ENCODE measurements around the gene LACTB. TPM values are rescaled to one million over a fixed set of nuclear protein-coding genes. Genes with fewer than 3 reads are reported as not detected.

The LACTB gene
- total RNA-seq, 1 donor from 2014 or later = 10.2 TPM

- Mint-ChIP-seq H3K4me1 (ENCODE audit: low read depth) (peaks cover 2% of the 10 kb centered on the region), H3K27ac (no peak overlapping the region), H3K4me3 (ENCODE audit: low read depth) (no peak overlapping the region), H3K36me3 (ENCODE audit: insufficient read depth) (no peaks in the 10 kb centered on the region), H3K9me3 (ENCODE audit: low read depth) (no peaks in the 10 kb centered on the region), H3K27me3 (no peaks in the 10 kb centered on the region)
- TF ChIP-seq CTCF (IDR thresholded peaks at IDR 0.05; ENCODE audit: unreplicated experiment) = no peak
- no peak for DNase-seq (ENCODE audit: low spot score, unreplicated experiment)
Observed at GRCh38 chr15:63181648-63182047, 60.0 kb downstream of the LACTB start.

GRCh38 chr15:63185206-63185605 lies 63.5 kb downstream of the LACTB start:
- Mint-ChIP-seq H3K27ac (no peak overlapping the region), H3K4me1 (ENCODE audit: low read depth) (peaks cover 4% of the 10 kb centered on the region), H3K27me3 (peaks cover 11% of the 10 kb centered on the region), H3K36me3 (ENCODE audit: insufficient read depth) (no peaks in the 10 kb centered on the region), H3K4me3 (ENCODE audit: low read depth) (no peak overlapping the region), H3K9me3 (ENCODE audit: low read depth) (no peaks in the 10 kb centered on the region)
- DNase-seq (ENCODE audit: low spot score, unreplicated experiment) = no peak
- TF ChIP-seq CTCF (IDR thresholded peaks at IDR 0.05; ENCODE audit: unreplicated experiment) = no peak

- Mint-ChIP-seq H3K27ac (no peak overlapping the region), H3K4me1 (ENCODE audit: low read depth) (peaks cover 8% of the 10 kb centered on the region), H3K36me3 (ENCODE audit: insufficient read depth) (no peaks in the 10 kb centered on the region), H3K27me3 (peaks cover 13% of the 10 kb centered on the region), H3K4me3 (ENCODE audit: low read depth) (no peak overlapping the region), H3K9me3 (ENCODE audit: low read depth) (no peaks in the 10 kb centered on the region)
- no peak for TF ChIP-seq CTCF (IDR thresholded peaks at IDR 0.05; ENCODE audit: unreplicated experiment)
- DNase-seq (ENCODE audit: low spot score, unreplicated experiment) = no peak
Observed at GRCh38 chr15:63186065-63186464, 64.4 kb downstream of the LACTB start.

GRCh38 chr15:63187589-63188226 lies 66.0 kb downstream of the LACTB start:
- Mint-ChIP-seq H3K36me3 (ENCODE audit: insufficient read depth) (no peaks in the 10 kb centered on the region), H3K27ac (no peak overlapping the region), H3K4me1 (ENCODE audit: low read depth) (peaks cover 11% of the 10 kb centered on the region), H3K4me3 (ENCODE audit: low read depth) (peak overlapping the region; percentile 95), H3K9me3 (ENCODE audit: low read depth) (no peaks in the 10 kb centered on the region), H3K27me3 (peaks cover 13% of the 10 kb centered on the region)
- no peak for TF ChIP-seq CTCF (IDR thresholded peaks at IDR 0.05; ENCODE audit: unreplicated experiment)
- no peak for DNase-seq (ENCODE audit: low spot score, unreplicated experiment)

- H3K27ac Mint-ChIP-seq = peak overlapping the region; percentile 94
- H3K27me3 Mint-ChIP-seq = peaks cover 13% of the 10 kb centered on the region
- H3K9me3 Mint-ChIP-seq (ENCODE audit: low read depth) = no peaks in the 10 kb centered on the region
- no peaks in the 10 kb centered on the region for H3K36me3 Mint-ChIP-seq (ENCODE audit: insufficient read depth)
- no peak for TF ChIP-seq CTCF (IDR thresholded peaks at IDR 0.05; ENCODE audit: unreplicated experiment)
- H3K4me1 Mint-ChIP-seq (ENCODE audit: low read depth) = peaks cover 11% of the 10 kb centered on the region
- no peak for DNase-seq (ENCODE audit: low spot score, unreplicated experiment)
- peak overlapping the region; percentile 95 for H3K4me3 Mint-ChIP-seq (ENCODE audit: low read depth)
Observed at GRCh38 chr15:63188247-63188925, 66.7 kb downstream of the LACTB start.

Data from progenitor cell of endocrine pancreas (in vitro differentiated cells).